Lung (tissue), 12 donors: ENCODE data around the gene FLNB. TPM values are rescaled to one million over a fixed set of nuclear protein-coding genes. Genes with fewer than 3 reads are reported as not detected.
A peak's percentile ranks its signal among the peaks of the same experiment; 100 is the strongest.

ENCODE experiments used
- ATAC-seq: fragments of 200-7000 bp; cut with Tn5 transposase; one replicate; pipeline ENCODE4 v1.9.1; 2020; ENCODE audit warnings: moderate number of reproducible peaks; ENCODE audit not compliant: insufficient read depth, low FRiP score
- DNase-seq, 3 donors: peaks; one replicate each; pipeline ENCODE4 v3.0.0-alpha.2; 2013 to 2017
- H3K27ac ChIP-seq, 2 donors: one replicate each; pipeline ENCODE4 v1.5.1; 2013; ENCODE audit warnings: mild to moderate bottlenecking in 2 of 2, moderate library complexity in 2 of 2, control low read depth in 1 of 2, inconsistent platforms in 1 of 2, low read depth in 1 of 2, low read length in 1 of 2
- H3K27me3 ChIP-seq, 3 donors: one replicate each; pipeline ENCODE4 v1.5.1; 2013; ENCODE audit warnings: low read length in 2 of 3; ENCODE audit not compliant: control insufficient read depth in 3 of 3, insufficient read depth in 3 of 3
- H3K36me3 ChIP-seq, 4 donors: one replicate each; pipeline ENCODE4 v1.5.1; 2013; ENCODE audit warnings: low read length in 4 of 4, mild to moderate bottlenecking in 1 of 4, moderate library complexity in 1 of 4; ENCODE audit not compliant: control insufficient read depth in 4 of 4, insufficient read depth in 4 of 4
- H3K4me1 ChIP-seq, 5 donors: one replicate each; pipeline ENCODE4 v1.5.1; 2013; ENCODE audit warnings: low read length in 5 of 5, mild to moderate bottlenecking in 2 of 5, moderate library complexity in 1 of 5; ENCODE audit not compliant: control insufficient read depth in 5 of 5, insufficient read depth in 5 of 5
- H3K4me3 ChIP-seq: one replicate; pipeline ENCODE4 v1.5.1; 2013; ENCODE audit warnings: mild to moderate bottlenecking, control low read depth, moderate library complexity
- H3K9ac ChIP-seq, 2 donors: one replicate each; pipeline ENCODE4 v1.5.1; 2013; ENCODE audit warnings: low read length in 2 of 2, control low read depth in 1 of 2; ENCODE audit not compliant: insufficient read depth in 1 of 2
- H3K9me3 ChIP-seq, 4 donors: one replicate each; pipeline ENCODE4 v1.5.1; 2013; ENCODE audit warnings: low read length in 3 of 4, mild to moderate bottlenecking in 1 of 4, moderate library complexity in 1 of 4; ENCODE audit not compliant: control insufficient read depth in 4 of 4, insufficient read depth in 3 of 4
- WGBS, 2 donors: extraction: QIAGEN DNeasy Blood & Tissue Kit; methylation state at CpG; one replicate each; pipeline ENCODE4 v1.1.7; 2013; 5-methylcytosine and 5-hydroxymethylcytosine counted together
- polyA plus RNA-seq, 2 donors: library from polyadenylated mRNA; stranded (reverse); fragments of 200-250 nt; gene quantifications; one replicate each; pipeline ENCODE4 v1.2.1, GENCODE V29; 2013
- total RNA-seq, 2 donors: library from RNA; depleted of rRNA in 1 of 2; stranded (reverse); fragments of >200 nt in 1 of 2; gene quantifications; one replicate each; pipeline ENCODE4 v1.2.1, GENCODE V29; 2014 to 2021
- TF ChIP-seq, protein P1 (sequence below): IDR thresholded peaks from 2 replicates; pipeline ENCODE4 v1.5.1; 2012; ENCODE audit warnings: mild to moderate bottlenecking; ENCODE audit errors: control extremely low read depth, extremely low read depth
- donor health status: control.
- donor health status: control.
- donor health status: Bipolar disorder and iron deficiency.
- donor health status: healthy.
- donor health status: DM: yes; HTN: yes; CAD: no.

FLNB gene
- total and polyA plus RNA-seq, 4 donors: 32.4 to 122 (median 93.7) TPM

- DNase-seq (no peak), ATAC-seq (no peak)
- no peak overlapping the region for H3K4me3 ChIP-seq
- 71 to 72% methylated on average over 5 of the region's 5 CpGs for WGBS, 2 donors
- H3K36me3 ChIP-seq: peaks cover 0 to 6% (median 2%) of the 10 kb centered on the region in 4 donors
- TF ChIP-seq, protein P1, sequence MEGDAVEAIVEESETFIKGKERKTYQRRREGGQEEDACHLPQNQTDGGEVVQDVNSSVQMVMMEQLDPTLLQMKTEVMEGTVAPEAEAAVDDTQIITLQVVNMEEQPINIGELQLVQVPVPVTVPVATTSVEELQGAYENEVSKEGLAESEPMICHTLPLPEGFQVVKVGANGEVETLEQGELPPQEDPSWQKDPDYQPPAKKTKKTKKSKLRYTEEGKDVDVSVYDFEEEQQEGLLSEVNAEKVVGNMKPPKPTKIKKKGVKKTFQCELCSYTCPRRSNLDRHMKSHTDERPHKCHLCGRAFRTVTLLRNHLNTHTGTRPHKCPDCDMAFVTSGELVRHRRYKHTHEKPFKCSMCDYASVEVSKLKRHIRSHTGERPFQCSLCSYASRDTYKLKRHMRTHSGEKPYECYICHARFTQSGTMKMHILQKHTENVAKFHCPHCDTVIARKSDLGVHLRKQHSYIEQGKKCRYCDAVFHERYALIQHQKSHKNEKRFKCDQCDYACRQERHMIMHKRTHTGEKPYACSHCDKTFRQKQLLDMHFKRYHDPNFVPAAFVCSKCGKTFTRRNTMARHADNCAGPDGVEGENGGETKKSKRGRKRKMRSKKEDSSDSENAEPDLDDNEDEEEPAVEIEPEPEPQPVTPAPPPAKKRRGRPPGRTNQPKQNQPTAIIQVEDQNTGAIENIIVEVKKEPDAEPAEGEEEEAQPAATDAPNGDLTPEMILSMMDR: no peak
- peaks cover 0 to 5% (median 3%) of the 10 kb centered on the region in 5 donors for H3K4me1 ChIP-seq
- no peaks in the 10 kb centered on the region for H3K27me3 ChIP-seq
- no peak overlapping the region for H3K27ac ChIP-seq
- no peaks in the 10 kb centered on the region for H3K9me3 ChIP-seq
- no peak overlapping the region for H3K9ac ChIP-seq
Measured at GRCh38 chr3:58084788-58085543, 76.7 kb downstream of the FLNB start.

DNA sequence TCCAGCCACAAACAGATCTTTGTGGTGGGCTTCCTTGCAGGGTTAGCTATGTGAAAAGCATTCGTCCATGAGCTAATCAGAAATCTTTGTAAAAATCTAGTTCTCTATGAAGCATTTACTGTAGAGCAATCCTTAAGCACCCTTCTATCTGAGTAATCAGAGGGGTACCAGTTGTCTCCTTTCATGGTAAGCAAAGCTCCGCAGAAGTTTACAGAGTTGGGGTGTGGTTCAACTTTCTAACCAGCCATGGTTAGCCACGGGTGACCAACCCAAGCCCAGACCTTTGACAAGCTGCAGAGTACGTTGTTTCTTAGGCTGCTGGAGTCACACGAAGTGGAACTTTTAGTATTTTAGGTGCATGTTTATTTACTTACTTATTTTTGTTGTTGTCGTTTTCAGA is 77.4 kb downstream of the FLNB start:
- Histone ChIP-seq H3K27ac (peak overlapping the region in 1 of 2 donors; percentile 24), H3K36me3 (peaks cover 0 to 6% (median 0%) of the 10 kb centered on the region in 4 donors), H3K4me3 (no peak overlapping the region), H3K27me3 (no peaks in the 10 kb centered on the region), H3K9ac (no peak overlapping the region), H3K9me3 (no peaks in the 10 kb centered on the region), H3K4me1 (peaks cover 0 to 5% (median 3%) of the 10 kb centered on the region in 5 donors)
- WGBS, 2 donors: 60 to 77% methylated on average over 6 of the region's 6 CpGs
- DNase-seq (no peak), ATAC-seq (no peak)
- TF ChIP-seq, protein P1: no peak

DNA sequence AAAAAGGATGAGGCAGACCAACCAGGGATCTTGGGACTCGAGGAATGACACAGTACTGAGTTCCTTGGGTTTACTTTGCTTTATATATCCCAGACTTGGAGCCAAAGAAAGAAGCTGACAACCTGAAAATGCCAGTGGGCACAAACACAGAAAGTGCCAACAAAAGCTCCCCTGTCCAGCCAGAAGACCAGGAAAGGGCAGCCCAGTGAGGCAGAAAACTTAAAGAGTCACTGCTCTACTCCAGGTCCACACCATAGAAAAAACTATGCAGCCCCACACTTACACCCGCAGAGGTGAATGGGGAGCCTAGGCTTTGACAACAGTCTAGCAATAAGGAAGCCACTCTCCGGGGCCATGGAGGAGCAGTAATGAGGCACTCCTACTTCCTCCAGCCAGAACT is 80.3 kb downstream of the FLNB start:
- TF ChIP-seq, protein P1: no peak
- H3K9ac ChIP-seq: no peak overlapping the region
- H3K9me3 ChIP-seq: no peaks in the 10 kb centered on the region
- peaks cover 0 to 4% (median 3%) of the 10 kb centered on the region in 5 donors for H3K4me1 ChIP-seq
- ATAC-seq: no peak
- peaks cover 0 to 3% (median under 1%) of the 10 kb centered on the region in 4 donors for H3K36me3 ChIP-seq
- H3K27me3 ChIP-seq: no peaks in the 10 kb centered on the region
- H3K4me3 ChIP-seq: no peak overlapping the region
- WGBS, 2 donors: 83 to 92% methylated on average over 3 of the region's 3 CpGs
- no peak overlapping the region for H3K27ac ChIP-seq
- DNase-seq: no peak
